OCI-LY3 (cell line): Measurements from ENCODE around the gene MICALL1.

Source experiments
- CTCF ChIP-seq: fragments of 200-600, 300-600 bp; sonication (generic); IDR thresholded peaks from 2 replicates; pipeline ENCODE4 v1.5.1; 2014; ENCODE audit warnings: antibody characterized with exemption, low read length, low read depth
- EZH2phosphoT487 ChIP-seq: fragments of 200-600 bp; shearing (Covaris generic); IDR thresholded peaks from 2 replicates; pipeline ENCODE4 v1.6.1; 2018; ENCODE audit warnings: antibody characterized with exemption, mixed run types, low read depth

- TF ChIP-seq CTCF (no peak), EZH2phosphoT487 (no peak)
Measured at GRCh38 chr22:37959231-37959825, 53.2 kb downstream of the MICALL1 start.
